LNCaP clone FGC (cell line): ENCODE results near the gene TGM1.
"Not testable (repeated sequence)": the region's sequence is repeated elsewhere in the genome, so short reads cannot be mapped to it uniquely, and the experiment has no call there.

Experiments
- DNase-seq: peaks from one replicate; pipeline ENCODE4 v3.0.0-alpha.2; 2011; ENCODE audit warnings: low read depth
- H3K4me3 ChIP-seq: 2 replicates; pipeline ENCODE4 v1.5.1; 2011; ENCODE audit warnings: mild to moderate bottlenecking, low read depth, low read length, control low read depth
- CTCF ChIP-seq: IDR thresholded peaks from 2 replicates; pipeline ENCODE4 v1.5.1; 2012; ENCODE audit warnings: mild to moderate bottlenecking; ENCODE audit not compliant: control insufficient read depth, insufficient read depth; ENCODE audit errors: extremely low read depth

Gene TGM1

GRCh38 chr14:24219521-24219920 is 43.5 kb downstream of the TGM1 start:
- no peak for TF ChIP-seq CTCF
- no peak overlapping the region for H3K4me3 ChIP-seq
- DNase-seq, result no peak

GRCh38 chr14:24219080-24219479 is 43.9 kb downstream of the TGM1 start:
- DNase-seq, result no peak

GRCh38 chr14:24216876-24217275 is 46.1 kb downstream of the TGM1 start:
- not testable (repeated sequence) for H3K4me3 ChIP-seq, DNase-seq

More at GRCh38 chr14:24219080-24219479, 43.9 kb downstream of the TGM1 start:
- no peak overlapping the region for H3K4me3 ChIP-seq
- TF ChIP-seq CTCF, result no peak

GRCh38 chr14:24216345-24216699 is 46.7 kb downstream of the TGM1 start:
- peak overlapping the region; percentile 93 for H3K4me3 ChIP-seq
- no peak for DNase-seq

GRCh38 chr14:24215495-24216344 is 47.3 kb downstream of the TGM1 start, which contains the start of gene MDP1:
MDP1 (minus strand) TSS chr14:24216066; CDS start chr14:24215955, 111 bp downstream.
- peak; percentile 95 for TF ChIP-seq CTCF
- DNase-seq, result peak; percentile 56

More at GRCh38 chr14:24216345-24216699, 46.7 kb downstream of the TGM1 start:
- no peak for TF ChIP-seq CTCF

GRCh38 chr14:24213866-24214662 is 48.9 kb downstream of the TGM1 start:
- H3K4me3 ChIP-seq, result peak overlapping the region; percentile 64
- DNase-seq, result no peak
- TF ChIP-seq CTCF, result no peak

More at GRCh38 chr14:24215495-24216344, 47.3 kb downstream of the TGM1 start, which contains the start of gene MDP1:
- peak within 1 kb of the TSS; percentile 93 for H3K4me3 ChIP-seq
